Measurements from ENCODE around the gene SHTN1. TPM values are rescaled to one million over a fixed set of nuclear protein-coding genes. Genes with fewer than 3 reads are reported as not detected.

Gene SHTN1
- total RNA-seq, 1 experiment from 2014 or later, result 67.8 TPM

- DNase-seq (ENCODE audit: low read depth, low spot score) (no peak), ATAC-seq (no peak)
- Histone ChIP-seq H3K36me3 (ENCODE audit: control insufficient read depth, insufficient read depth, low read length) (no peaks in the 10 kb centered on the region), H3K4me3 (ENCODE audit: low read depth in 2 of 2, low read length in 2 of 2) (no peak overlapping the region), H3K27ac (ENCODE audit: low read length) (no peak overlapping the region), H3K27me3 (ENCODE audit: control insufficient read depth, insufficient read depth, low read length) (no peaks in the 10 kb centered on the region), H3K9me3 (ENCODE audit: control insufficient read depth, insufficient read depth, low read depth, low read length) (no peaks in the 10 kb centered on the region), H3K4me1 (ENCODE audit: control insufficient read depth, insufficient read depth, low read length) (no peaks in the 10 kb centered on the region; the same call in 1 of the 2 replicates)
- intact Hi-C loops (cut with micrococcal nuclease; ENCODE audit: unreplicated experiment), result no loop called here
- ChIA-PET POLR2A (no interaction called here), CTCF (interaction anchor here (0.6 kb wide), 1 partner anchor 36 kb away, joined by 3 read pairs; no protein-coding TSS in a partner anchor)
- in situ Hi-C loops (cut with HindIII; ENCODE audit: low pct_unique_long_range_greater_than_20kb, low sequenced_read_pairs), result no loop called here
- no peak for TF ChIP-seq TCF7L2 (IDR thresholded peaks at IDR 0.05; ENCODE audit: low read depth, low read length)
- TF ChIP-seq CTCF (IDR thresholded peaks at IDR 0.05), result peak; percentile 69
- no TSS peak for BruUV-seq (replicated peaks)
Observed at GRCh38 chr10:116836902-116837523, 168.0 kb downstream of the SHTN1 start.

GRCh38 chr10:116836083-116836482, 168.9 kb downstream of the SHTN1 start:
- Histone ChIP-seq H3K4me1 (ENCODE audit: control insufficient read depth, insufficient read depth, low read length) (no peaks in the 10 kb centered on the region; the same call in 1 of the 2 replicates), H3K36me3 (ENCODE audit: control insufficient read depth, insufficient read depth, low read length) (no peaks in the 10 kb centered on the region), H3K4me3 (ENCODE audit: low read depth in 2 of 2, low read length in 2 of 2) (no peak overlapping the region), H3K27me3 (ENCODE audit: control insufficient read depth, insufficient read depth, low read length) (no peaks in the 10 kb centered on the region), H3K9me3 (ENCODE audit: control insufficient read depth, insufficient read depth, low read depth, low read length) (no peaks in the 10 kb centered on the region), H3K27ac (ENCODE audit: low read length) (no peak overlapping the region)
- TF ChIP-seq POLR2AphosphoS5 (IDR thresholded peaks at IDR 0.05; ENCODE audit: low read depth, low read length), result no peak
- TF ChIP-seq CTCF (IDR thresholded peaks at IDR 0.05), result no peak
- no peak for TF ChIP-seq TCF7L2 (IDR thresholded peaks at IDR 0.05; ENCODE audit: low read depth, low read length)
- TF ChIP-seq REST (IDR thresholded peaks at IDR 0.05; ENCODE audit: insufficient read depth in 1 of 2, low read depth in 2 of 2, low read length in 1 of 2), result no peak
- TF ChIP-seq SIN3A (IDR thresholded peaks at IDR 0.05; ENCODE audit: borderline replicate concordance, insufficient read depth, low read depth, low read length), result no peak
- DNase-seq (ENCODE audit: low read depth, low spot score) (no peak), ATAC-seq (peak; percentile 30; the same call in 1 of the 2 replicates)
- ChIA-PET CTCF (no interaction called here), POLR2A (no interaction called here)
- intact Hi-C loops (cut with micrococcal nuclease; ENCODE audit: unreplicated experiment) (no loop called here), in situ Hi-C loops (cut with HindIII; ENCODE audit: low pct_unique_long_range_greater_than_20kb, low sequenced_read_pairs) (no loop called here)
- BruUV-seq (replicated peaks), result no TSS peak
